Endothelial cell of umbilical vein (primary cell): ENCODE results near the gene TANGO6. TPM values are rescaled to one million over a fixed set of nuclear protein-coding genes. Genes with fewer than 3 reads are reported as not detected.

Source experiments
- BruUV-seq: library from RNA; stranded (reverse); fragments of 400-500 nt; replicated peaks from 2 replicates; lab custom pipeline; 2021; lab: Mats Ljungman, UMichigan
- CTCF ChIA-PET: fragments of 300-600, 350-600 bp; sonication (Branson Sonifier 250); formaldehyde crosslinking; loops from one replicate; lab custom pipeline; 2021; ENCODE audit warnings: antibody characterized with exemption, inconsistent platforms; lab: Charles Lee
- POLR2A ChIA-PET: fragments of 300-600, 350-600 bp; sonication (Branson Sonifier 250); formaldehyde crosslinking; loops from one replicate; lab custom pipeline; 2021; ENCODE audit warnings: antibody characterized with exemption, inconsistent platforms; lab: Charles Lee
- DNase-seq: peaks from one replicate; pipeline ENCODE4 v3.0.0-alpha.2; 2011; ENCODE audit warnings: low read depth, low spot score
- FAIRE-seq: peaks from 2 replicates; lab custom pipeline; 2011; peaks lifted over from hg19 to GRCh38; lab: Jason Lieb, UNC
- H2AFZ ChIP-seq: 2 replicates; pipeline ENCODE4 v1.6.0; 2012; ENCODE audit warnings: low read depth, low read length, control low read depth, inconsistent platforms
- H3K27ac ChIP-seq: 2 replicates; pipeline ENCODE4 v1.5.1; 2011; ENCODE audit warnings: low read depth, mild to moderate bottlenecking, control low read depth, low read length, moderate library complexity; ENCODE audit not compliant: insufficient read depth
- H3K27me3 ChIP-seq, 2 experiments: 2 replicates each; pipeline versions ENCODE4 v1.6.0 to v1.6.1; 2011; ENCODE audit warnings: low read length in 2 of 2, mixed read lengths in 1 of 2; ENCODE audit not compliant: control insufficient read depth in 2 of 2, insufficient read depth in 2 of 2
- H3K36me3 ChIP-seq, 2 experiments: 2 replicates in 1 of 2; 3 replicates in 1 of 2; pipeline ENCODE4 v1.5.1; 2011; ENCODE audit warnings: low read length in 2 of 2, mild to moderate bottlenecking in 1 of 2, moderate library complexity in 1 of 2; ENCODE audit not compliant: control insufficient read depth in 2 of 2, insufficient read depth in 2 of 2; ENCODE audit errors: extremely low read depth in 1 of 2
- H3K4me1 ChIP-seq: 3 replicates; pipeline ENCODE4 v1.5.1; 2011; ENCODE audit warnings: mild to moderate bottlenecking, low read length; ENCODE audit not compliant: control insufficient read depth, insufficient read depth; ENCODE audit errors: extremely low read depth
- H3K4me2 ChIP-seq: 2 replicates; pipeline ENCODE4 v1.6.1; 2011; ENCODE audit warnings: low read length, control low read depth, mixed read lengths; ENCODE audit not compliant: insufficient read depth
- H3K4me3 ChIP-seq, 3 experiments: fragments of 200-600 bp in 1 of 3; sonication (generic), shearing (Covaris generic) in 1 of 3; replicated peaks in 1 of 3; 2 replicates each; pipeline ENCODE4 v1.5.1; 2011 to 2016; ENCODE audit warnings: control low read depth in 3 of 3, low read length in 3 of 3, mild to moderate bottlenecking in 2 of 3, inconsistent platforms in 1 of 3, low read depth in 1 of 3, moderate library complexity in 1 of 3; ENCODE audit not compliant: insufficient read depth in 1 of 3
- H3K79me2 ChIP-seq: 2 replicates; pipeline ENCODE4 v1.6.0; 2012; ENCODE audit warnings: low read length, inconsistent platforms; ENCODE audit not compliant: control insufficient read depth, insufficient read depth
- H3K9ac ChIP-seq: replicated peaks from 2 replicates; pipeline ENCODE3; 2011; ENCODE audit warnings: low read length, control low read depth; ENCODE audit not compliant: insufficient read depth; ENCODE audit errors: extremely low read depth
- H3K9me1 ChIP-seq: replicated peaks from 3 replicates; pipeline ENCODE4 v1.6.0; 2011; ENCODE audit warnings: mild to moderate bottlenecking, low read length; ENCODE audit not compliant: control insufficient read depth, insufficient read depth; ENCODE audit errors: extremely low read depth
- H3K9me3 ChIP-seq: replicated peaks from 2 replicates; pipeline ENCODE4 v1.5.1; 2012; ENCODE audit warnings: low read length, inconsistent platforms; ENCODE audit not compliant: control insufficient read depth, insufficient read depth
- H4K20me1 ChIP-seq: replicated peaks from 2 replicates; pipeline ENCODE3; 2011; ENCODE audit warnings: mild to moderate bottlenecking, low read length; ENCODE audit not compliant: control insufficient read depth, insufficient read depth; ENCODE audit errors: extremely low read depth
- GATA2 ChIP-seq: IDR thresholded peaks from 2 replicates; pipeline ENCODE4 v1.7.0; 2011; ENCODE audit warnings: low read depth, mild to moderate bottlenecking, moderate library complexity, mixed read lengths, low read length; ENCODE audit not compliant: insufficient read length, insufficient read depth
- POLR2AphosphoS5 ChIP-seq: IDR thresholded peaks from 2 replicates; pipeline ENCODE4 v1.6.1; 2012; ENCODE audit warnings: low read depth, mild to moderate bottlenecking, control low read depth, low read length, moderate library complexity; ENCODE audit not compliant: insufficient read depth
- dilution Hi-C: fragments of 300-500 bp; cut with MboI; formaldehyde crosslinking; loops from one replicate; pipeline ENCODE4 v1.15.0; 2019; ENCODE audit warnings: low sequenced_read_pairs; ENCODE audit not compliant: extremely low pct_ligation_motif_present
- intact Hi-C: fragments of 100-400 bp; cut with micrococcal nuclease; formaldehyde crosslinking; loops from one replicate; pipeline ENCODE4 v1.10.0; 2022
- polyA plus RNA-seq, 4 experiments: library from polyadenylated mRNA; depleted of rRNA in 3 of 4; stranded (reverse) in 3 of 4; unstranded in 1 of 4; fragments of >200 nt; gene quantifications; 2 replicates each; pipeline versions ENCODE4 v1.2.1 to v1.2.3, GENCODE V29; 2011 to 2012; ENCODE audit warnings: missing spikeins in 1 of 4
- small RNA-seq: library from RNA; depleted of rRNA; stranded (forward); fragments of <200 nt; gene quantifications from one replicate; pipeline ENCODE3, GENCODE V24; 2012; ENCODE audit warnings: low replicate concordance, low read depth; ENCODE audit not compliant: insufficient read depth, insufficient read length
- total RNA-seq: library from RNA; stranded (reverse); gene quantifications from 2 replicates; pipeline ENCODE4 v1.2.3, GENCODE V29; 2021

The TANGO6 gene
- total and polyA plus RNA-seq, 2 donors (not counting 3 experiments of a cell fraction or from before 2014, with no cell fraction given) = 6.7 to 21.2 TPM

DNA sequence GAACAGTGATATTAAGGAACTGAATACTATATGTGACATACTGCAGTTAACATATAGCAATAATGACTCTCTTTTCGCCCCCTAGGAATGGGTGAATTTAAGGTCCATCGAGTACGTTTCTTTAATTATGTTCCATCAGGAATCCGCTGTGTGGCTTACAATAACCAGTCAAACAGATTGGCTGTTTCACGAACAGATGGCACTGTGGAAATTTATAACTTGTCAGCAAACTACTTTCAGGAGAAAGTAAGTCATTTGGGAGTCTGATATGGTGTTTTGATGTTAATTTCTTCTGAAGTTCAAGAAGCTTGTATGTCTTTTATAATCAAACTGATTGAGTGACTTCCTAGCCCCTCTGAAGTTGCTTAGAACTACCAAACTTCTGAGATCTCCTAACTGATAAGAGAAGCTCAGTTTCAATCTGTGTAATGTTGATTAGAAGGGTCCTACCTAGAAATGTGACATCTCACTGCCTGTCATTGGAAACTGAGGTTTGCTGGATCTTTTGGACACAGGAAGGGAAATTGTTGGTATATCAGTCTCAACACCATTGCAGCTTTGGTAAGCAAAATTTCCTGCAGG lies 290.1 kb downstream of the TANGO6 start:
- Histone ChIP-seq H3K9me1 (no peaks in the 10 kb centered on the region), H3K4me3 (peak overlapping the region; percentile 90 to 99 (median 93)), H4K20me1 (no peaks in the 10 kb centered on the region), H3K79me2 (peaks cover 84% of the 10 kb centered on the region), H3K36me3 (peaks cover 9% of the 10 kb centered on the region in 2 experiments), H3K9ac (peak overlapping the region; percentile 85), H3K27ac (no peak overlapping the region), H3K4me2 (peak overlapping the region; percentile 73), H3K27me3 (no peaks in the 10 kb centered on the region), H2AFZ (no peak overlapping the region), H3K9me3 (no peaks in the 10 kb centered on the region), H3K4me1 (peaks cover 24% of the 10 kb centered on the region)
- peak; percentile 24 for DNase-seq
- intact Hi-C loops (no loop called here), dilution Hi-C loops (no loop called here)
- TF ChIP-seq GATA2 (peak; percentile 64), POLR2AphosphoS5 (no peak)
- BruUV-seq = no TSS peak
- POLR2A ChIA-PET = no interaction called here
- peak; percentile 48 for FAIRE-seq
- CTCF ChIA-PET = interaction anchor here (0.7 to 1.5 kb wide), 3 partner anchors 17 to 286 kb away, joined by 3 to 7 read pairs (median 3); no protein-coding TSS in a partner anchor

Small RNAs within 50 kb of the gene (small RNA-seq; reads per million reads assigned to genes)
- not detected for gene RF00019
- gene RF00066 = not detected
- not detected for gene RNU6-898P

Other genes starting within 250 kb of the TANGO6 start
- gene CDH3, start 198.2 kb upstream of the TANGO6 start, total RNA-seq = 0.28 TPM in 1 of 2 replicates, not detected in the other
- 0.03 TPM in 1 of 2 replicates, not detected in the other for gene CDH3, start 198.2 kb upstream of the TANGO6 start, polyA plus RNA-seq
- 0.69 TPM in 1 of 2 replicates, not detected in the other for gene CDH1, start 106.2 kb upstream of the TANGO6 start, total RNA-seq
- gene CDH1, start 106.2 kb upstream of the TANGO6 start, polyA plus RNA-seq = 0.03 and 0.28 TPM in 2 replicates